Erythroblast (primary cell): Measurements from ENCODE around the gene CFAP54.

ENCODE experiments used
- DNase-seq, 2 experiments: peaks; one replicate each; lab custom pipeline; 2025; lab: John Stamatoyannopoulos, UW
- GATA1 ChIP-seq: IDR thresholded peaks from 2 replicates; pipeline ENCODE4 v1.6.1; 2011; ENCODE audit warnings: low read depth, mild to moderate bottlenecking, control low read depth, low read length, moderate library complexity
- POLR2A ChIP-seq: IDR thresholded peaks from 2 replicates; pipeline ENCODE4 v1.6.1; 2011; ENCODE audit warnings: mild to moderate bottlenecking, low read length

CFAP54 gene

GRCh38 chr12:96495841-96496545 lies 6.6 kb downstream of the CFAP54 start:
- DNase-seq = no peak
- TF ChIP-seq GATA1 (no peak), POLR2A (no peak)

GRCh38 chr12:96496944-96497343 lies 7.6 kb downstream of the CFAP54 start:
- TF ChIP-seq GATA1 (no peak), POLR2A (no peak)
- DNase-seq = no peak

- DNase-seq = no peak
- TF ChIP-seq GATA1 = no peak
- no peak for TF ChIP-seq POLR2A
Observed at GRCh38 chr12:96497855-96498254, 8.5 kb downstream of the CFAP54 start.

- peak; percentile 28 to 39 for DNase-seq
Observed at GRCh38 chr12:96500693-96501092, 11.3 kb downstream of the CFAP54 start.

GRCh38 chr12:96501133-96501761 lies 11.9 kb downstream of the CFAP54 start:
- peak; percentile 45 to 54 for DNase-seq
- TF ChIP-seq GATA1 (no peak), POLR2A (no peak)

More at GRCh38 chr12:96500693-96501092, 11.3 kb downstream of the CFAP54 start:
- TF ChIP-seq GATA1 = no peak
- TF ChIP-seq POLR2A = no peak

GRCh38 chr12:96501908-96502307 lies 12.5 kb downstream of the CFAP54 start:
- TF ChIP-seq POLR2A = no peak
- TF ChIP-seq GATA1 = no peak
- peak; percentile 72 to 82 for DNase-seq

- TF ChIP-seq POLR2A = no peak
- no peak for TF ChIP-seq GATA1
- DNase-seq = peak; percentile 7 to 21
Observed at GRCh38 chr12:96502477-96502876, 13.1 kb downstream of the CFAP54 start.

GRCh38 chr12:96502949-96503532 lies 13.7 kb downstream of the CFAP54 start:
- DNase-seq = no peak
- TF ChIP-seq GATA1 (no peak), POLR2A (no peak)

GRCh38 chr12:96503976-96504375 lies 14.6 kb downstream of the CFAP54 start:
- no peak for DNase-seq
- TF ChIP-seq GATA1 (no peak), POLR2A (no peak)

GRCh38 chr12:96506776-96507175 lies 17.4 kb downstream of the CFAP54 start:
- TF ChIP-seq POLR2A (no peak), GATA1 (no peak)
- no peak for DNase-seq

- no peak for DNase-seq
- no peak for TF ChIP-seq POLR2A
- no peak for TF ChIP-seq GATA1
Observed at GRCh38 chr12:96510306-96510764, 21.0 kb downstream of the CFAP54 start.

- TF ChIP-seq GATA1 (no peak), POLR2A (no peak)
- DNase-seq = no peak
Observed at GRCh38 chr12:96513166-96513565, 23.8 kb downstream of the CFAP54 start.

- DNase-seq = no peak
- TF ChIP-seq POLR2A (no peak), GATA1 (no peak)
Observed at GRCh38 chr12:96513681-96514080, 24.3 kb downstream of the CFAP54 start.

- TF ChIP-seq POLR2A (no peak), GATA1 (no peak)
- no peak for DNase-seq
Observed at GRCh38 chr12:96514328-96514727, 25.0 kb downstream of the CFAP54 start.
